ENCODE results near the gene MAEA.

GRCh38 chr4:1379351-1379781 is 89.7 kb downstream of the MAEA start:
- TF ChIP-seq POLR2AphosphoS5 (IDR thresholded peaks at IDR 0.05) (no peak), POLR2A (IDR thresholded peaks at IDR 0.05) (no peak)
- TF ChIP-seq, protein P1, sequence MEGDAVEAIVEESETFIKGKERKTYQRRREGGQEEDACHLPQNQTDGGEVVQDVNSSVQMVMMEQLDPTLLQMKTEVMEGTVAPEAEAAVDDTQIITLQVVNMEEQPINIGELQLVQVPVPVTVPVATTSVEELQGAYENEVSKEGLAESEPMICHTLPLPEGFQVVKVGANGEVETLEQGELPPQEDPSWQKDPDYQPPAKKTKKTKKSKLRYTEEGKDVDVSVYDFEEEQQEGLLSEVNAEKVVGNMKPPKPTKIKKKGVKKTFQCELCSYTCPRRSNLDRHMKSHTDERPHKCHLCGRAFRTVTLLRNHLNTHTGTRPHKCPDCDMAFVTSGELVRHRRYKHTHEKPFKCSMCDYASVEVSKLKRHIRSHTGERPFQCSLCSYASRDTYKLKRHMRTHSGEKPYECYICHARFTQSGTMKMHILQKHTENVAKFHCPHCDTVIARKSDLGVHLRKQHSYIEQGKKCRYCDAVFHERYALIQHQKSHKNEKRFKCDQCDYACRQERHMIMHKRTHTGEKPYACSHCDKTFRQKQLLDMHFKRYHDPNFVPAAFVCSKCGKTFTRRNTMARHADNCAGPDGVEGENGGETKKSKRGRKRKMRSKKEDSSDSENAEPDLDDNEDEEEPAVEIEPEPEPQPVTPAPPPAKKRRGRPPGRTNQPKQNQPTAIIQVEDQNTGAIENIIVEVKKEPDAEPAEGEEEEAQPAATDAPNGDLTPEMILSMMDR (IDR thresholded peaks at IDR 0.05) = no peak
